ENCODE data around the gene MFAP5. TPM values are rescaled to one million over a fixed set of nuclear protein-coding genes. Genes with fewer than 3 reads are reported as not detected.
"Not testable (repeated sequence)": the region's sequence is repeated elsewhere in the genome, so short reads cannot be mapped to it uniquely, and the experiment has no call there.

The MFAP5 gene
- polyA plus RNA-seq, 1 donor from 2014 or later, result not detected

DNA sequence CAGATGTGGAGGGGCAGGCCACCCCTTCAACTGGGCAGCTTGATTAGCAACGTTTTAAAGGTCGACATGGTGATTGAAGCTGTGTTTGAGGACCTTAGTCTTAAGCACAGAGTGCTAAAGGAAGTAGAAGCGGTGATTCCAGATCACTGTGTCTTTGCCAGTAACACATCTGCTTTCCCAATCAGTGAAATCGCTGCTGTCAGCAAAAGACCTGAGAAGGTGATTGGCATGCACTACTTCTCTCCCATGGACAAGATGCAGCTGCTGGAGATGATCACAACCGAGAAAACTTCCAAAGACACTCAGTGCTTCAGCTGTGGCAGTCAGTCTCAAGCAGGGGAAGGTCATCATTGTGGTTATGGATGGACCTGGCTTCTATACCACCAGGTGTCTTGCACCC lies 26.0 kb downstream of the MFAP5 start:
- no peaks in the 10 kb centered on the region for H3K79me2 ChIP-seq (replicated peaks; ENCODE audit: insufficient read depth, low read length)
- no peaks in the 10 kb centered on the region for H3F3A ChIP-seq (ENCODE audit: insufficient read depth, low read length, poor library complexity, severe bottlenecking)
- H3K27me3 ChIP-seq (ENCODE audit: insufficient read depth, low read depth, low read length), result no peaks in the 10 kb centered on the region
- H3K9me2 ChIP-seq (ENCODE audit: insufficient read depth, low read length), result no peaks in the 10 kb centered on the region
- no peak overlapping the region for H3K9ac ChIP-seq (ENCODE audit: low read length)
- no peaks in the 10 kb centered on the region for H3K36me3 ChIP-seq (ENCODE audit: insufficient read depth, low read length)
- H3K4me2 ChIP-seq (ENCODE audit: low read length), result no peak overlapping the region
- no peaks in the 10 kb centered on the region for H4K20me1 ChIP-seq (ENCODE audit: insufficient read depth)
- H3K27ac ChIP-seq (ENCODE audit: low read length), result no peak overlapping the region
- no peak overlapping the region for H3K4me3 ChIP-seq (ENCODE audit: low read length)
- TF ChIP-seq MXI1 (conservative IDR thresholded peaks at IDR 0.05; ENCODE audit: poor library complexity, severe bottlenecking), result no peak
- TF ChIP-seq EZH2 (IDR thresholded peaks at IDR 0.05; ENCODE audit: borderline replicate concordance, insufficient read depth, low read length, poor library complexity, severe bottlenecking), result no peak
- H3K9me3 ChIP-seq (ENCODE audit: low read length), result no peaks in the 10 kb centered on the region
- H2AFZ ChIP-seq (ENCODE audit: low read depth, low read length), result no peak overlapping the region

DNA sequence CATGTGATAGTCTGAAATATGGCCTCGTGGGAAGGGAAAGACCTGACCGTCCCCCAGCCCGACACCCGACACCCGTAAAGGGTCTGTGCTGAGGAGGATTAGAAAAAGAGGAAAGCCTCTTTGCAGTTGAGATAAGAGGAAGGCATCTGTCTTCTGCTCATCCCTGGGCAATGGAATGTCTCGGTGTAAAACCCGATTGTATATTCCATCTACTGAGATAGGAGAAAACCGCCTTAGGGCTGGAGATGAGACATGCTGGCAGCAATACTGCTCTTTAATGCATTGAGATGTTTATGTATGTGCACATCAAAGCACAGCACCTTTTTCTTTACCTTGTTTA lies 26.6 kb downstream of the MFAP5 start:
- H3K4me3 ChIP-seq (ENCODE audit: low read length); H3F3A ChIP-seq (ENCODE audit: insufficient read depth, low read length, poor library complexity, severe bottlenecking); H2AFZ ChIP-seq (ENCODE audit: low read depth, low read length); H3K9me2 ChIP-seq (ENCODE audit: insufficient read depth, low read length); H3K27me3 ChIP-seq (ENCODE audit: insufficient read depth, low read depth, low read length); H4K20me1 ChIP-seq (ENCODE audit: insufficient read depth); H3K27ac ChIP-seq (ENCODE audit: low read length); H3K9me3 ChIP-seq (ENCODE audit: low read length); H3K36me3 ChIP-seq (ENCODE audit: insufficient read depth, low read length); H3K4me2 ChIP-seq (ENCODE audit: low read length); H3K9ac ChIP-seq (ENCODE audit: low read length); H3K79me2 ChIP-seq (replicated peaks; ENCODE audit: insufficient read depth, low read length): not testable (repeated sequence)

DNA sequence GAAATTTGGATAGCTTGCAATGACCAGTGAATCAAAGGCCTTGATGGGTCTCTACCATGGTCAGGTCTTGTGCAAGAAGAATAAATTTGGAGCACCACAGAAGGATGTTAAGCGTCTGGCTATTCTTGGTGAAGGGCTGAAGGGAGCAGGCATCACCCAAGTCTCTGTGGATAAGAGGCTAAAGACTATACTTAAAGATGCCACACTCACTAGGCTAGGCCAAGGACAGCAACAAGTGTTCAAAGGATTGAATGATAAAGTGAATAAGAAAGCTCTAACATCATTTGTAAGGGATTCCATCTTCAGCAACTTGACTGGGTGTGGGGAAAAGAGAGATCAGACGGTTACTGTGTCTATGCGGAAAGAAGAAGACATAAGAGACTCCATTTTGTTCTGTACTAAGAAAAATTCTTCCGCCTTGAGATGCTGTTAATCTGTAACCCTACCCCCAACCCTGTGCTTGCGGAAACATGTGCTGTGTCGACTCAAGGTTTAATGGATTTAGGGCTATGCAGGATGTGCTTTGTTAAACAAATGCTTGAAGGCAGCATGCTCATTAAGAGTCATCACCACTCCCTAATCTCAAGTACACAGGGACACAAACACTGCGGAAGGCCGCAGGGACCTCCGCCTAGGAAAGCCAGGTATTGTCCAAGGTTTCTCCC lies 27.2 kb downstream of the MFAP5 start:
- not testable (repeated sequence) for H3K4me3 ChIP-seq (ENCODE audit: low read length); H3F3A ChIP-seq (ENCODE audit: insufficient read depth, low read length, poor library complexity, severe bottlenecking); H3K27ac ChIP-seq (ENCODE audit: low read length); H3K27me3 ChIP-seq (ENCODE audit: insufficient read depth, low read depth, low read length); H2AFZ ChIP-seq (ENCODE audit: low read depth, low read length); H3K79me2 ChIP-seq (replicated peaks; ENCODE audit: insufficient read depth, low read length); H3K4me2 ChIP-seq (ENCODE audit: low read length); H4K20me1 ChIP-seq (ENCODE audit: insufficient read depth); H3K9ac ChIP-seq (ENCODE audit: low read length); H3K9me3 ChIP-seq (ENCODE audit: low read length); H3K9me2 ChIP-seq (ENCODE audit: insufficient read depth, low read length); H3K36me3 ChIP-seq (ENCODE audit: insufficient read depth, low read length)

DNA sequence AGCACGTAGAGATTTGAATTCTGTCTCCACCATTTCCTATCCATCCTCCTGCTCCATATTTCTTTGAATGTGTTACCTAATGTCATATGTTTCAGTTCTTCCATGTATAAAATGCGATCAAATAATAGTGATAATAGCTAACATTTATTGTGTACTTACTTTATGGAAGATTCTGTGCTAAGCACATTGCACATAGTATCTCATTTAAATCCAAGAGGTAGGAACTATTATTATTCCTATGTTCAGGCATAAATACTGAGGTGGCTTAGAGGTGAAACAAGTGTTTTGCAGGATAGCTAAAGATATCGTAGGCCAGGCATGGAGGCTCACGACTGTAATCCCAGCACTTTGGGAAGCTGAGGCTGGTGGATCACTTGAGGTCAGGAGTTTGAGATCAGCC lies 32.5 kb downstream of the MFAP5 start:
- H3F3A ChIP-seq (ENCODE audit: insufficient read depth, low read length, poor library complexity, severe bottlenecking), result no peaks in the 10 kb centered on the region
- no peak overlapping the region for H3K9ac ChIP-seq (ENCODE audit: low read length)
- no peaks in the 10 kb centered on the region for H3K9me2 ChIP-seq (ENCODE audit: insufficient read depth, low read length)
- H3K4me3 ChIP-seq (ENCODE audit: low read length), result no peak overlapping the region
- H3K79me2 ChIP-seq (replicated peaks; ENCODE audit: insufficient read depth, low read length), result no peaks in the 10 kb centered on the region
- H3K4me2 ChIP-seq (ENCODE audit: low read length), result no peak overlapping the region
- H3K27ac ChIP-seq (ENCODE audit: low read length), result no peak overlapping the region
- TF ChIP-seq, protein P1, sequence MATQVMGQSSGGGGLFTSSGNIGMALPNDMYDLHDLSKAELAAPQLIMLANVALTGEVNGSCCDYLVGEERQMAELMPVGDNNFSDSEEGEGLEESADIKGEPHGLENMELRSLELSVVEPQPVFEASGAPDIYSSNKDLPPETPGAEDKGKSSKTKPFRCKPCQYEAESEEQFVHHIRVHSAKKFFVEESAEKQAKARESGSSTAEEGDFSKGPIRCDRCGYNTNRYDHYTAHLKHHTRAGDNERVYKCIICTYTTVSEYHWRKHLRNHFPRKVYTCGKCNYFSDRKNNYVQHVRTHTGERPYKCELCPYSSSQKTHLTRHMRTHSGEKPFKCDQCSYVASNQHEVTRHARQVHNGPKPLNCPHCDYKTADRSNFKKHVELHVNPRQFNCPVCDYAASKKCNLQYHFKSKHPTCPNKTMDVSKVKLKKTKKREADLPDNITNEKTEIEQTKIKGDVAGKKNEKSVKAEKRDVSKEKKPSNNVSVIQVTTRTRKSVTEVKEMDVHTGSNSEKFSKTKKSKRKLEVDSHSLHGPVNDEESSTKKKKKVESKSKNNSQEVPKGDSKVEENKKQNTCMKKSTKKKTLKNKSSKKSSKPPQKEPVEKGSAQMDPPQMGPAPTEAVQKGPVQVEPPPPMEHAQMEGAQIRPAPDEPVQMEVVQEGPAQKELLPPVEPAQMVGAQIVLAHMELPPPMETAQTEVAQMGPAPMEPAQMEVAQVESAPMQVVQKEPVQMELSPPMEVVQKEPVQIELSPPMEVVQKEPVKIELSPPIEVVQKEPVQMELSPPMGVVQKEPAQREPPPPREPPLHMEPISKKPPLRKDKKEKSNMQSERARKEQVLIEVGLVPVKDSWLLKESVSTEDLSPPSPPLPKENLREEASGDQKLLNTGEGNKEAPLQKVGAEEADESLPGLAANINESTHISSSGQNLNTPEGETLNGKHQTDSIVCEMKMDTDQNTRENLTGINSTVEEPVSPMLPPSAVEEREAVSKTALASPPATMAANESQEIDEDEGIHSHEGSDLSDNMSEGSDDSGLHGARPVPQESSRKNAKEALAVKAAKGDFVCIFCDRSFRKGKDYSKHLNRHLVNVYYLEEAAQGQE (IDR thresholded peaks at IDR 0.05; ENCODE audit: borderline replicate concordance), result no peak
- TF ChIP-seq SMC3 (conservative IDR thresholded peaks at IDR 0.05; ENCODE audit: poor library complexity) (no peak), MXI1 (conservative IDR thresholded peaks at IDR 0.05; ENCODE audit: poor library complexity, severe bottlenecking) (no peak), EZH2 (IDR thresholded peaks at IDR 0.05; ENCODE audit: borderline replicate concordance, insufficient read depth, low read length, poor library complexity, severe bottlenecking) (no peak), POLR2AphosphoS5 (IDR thresholded peaks at IDR 0.05) (no peak), RAD21 (conservative IDR thresholded peaks at IDR 0.05) (no peak), EP300 (conservative IDR thresholded peaks at IDR 0.05; ENCODE audit: poor library complexity, severe bottlenecking) (no peak), TAF1 (IDR thresholded peaks at IDR 0.05; ENCODE audit: low read depth) (no peak)
- TF ChIP-seq, protein P2, sequence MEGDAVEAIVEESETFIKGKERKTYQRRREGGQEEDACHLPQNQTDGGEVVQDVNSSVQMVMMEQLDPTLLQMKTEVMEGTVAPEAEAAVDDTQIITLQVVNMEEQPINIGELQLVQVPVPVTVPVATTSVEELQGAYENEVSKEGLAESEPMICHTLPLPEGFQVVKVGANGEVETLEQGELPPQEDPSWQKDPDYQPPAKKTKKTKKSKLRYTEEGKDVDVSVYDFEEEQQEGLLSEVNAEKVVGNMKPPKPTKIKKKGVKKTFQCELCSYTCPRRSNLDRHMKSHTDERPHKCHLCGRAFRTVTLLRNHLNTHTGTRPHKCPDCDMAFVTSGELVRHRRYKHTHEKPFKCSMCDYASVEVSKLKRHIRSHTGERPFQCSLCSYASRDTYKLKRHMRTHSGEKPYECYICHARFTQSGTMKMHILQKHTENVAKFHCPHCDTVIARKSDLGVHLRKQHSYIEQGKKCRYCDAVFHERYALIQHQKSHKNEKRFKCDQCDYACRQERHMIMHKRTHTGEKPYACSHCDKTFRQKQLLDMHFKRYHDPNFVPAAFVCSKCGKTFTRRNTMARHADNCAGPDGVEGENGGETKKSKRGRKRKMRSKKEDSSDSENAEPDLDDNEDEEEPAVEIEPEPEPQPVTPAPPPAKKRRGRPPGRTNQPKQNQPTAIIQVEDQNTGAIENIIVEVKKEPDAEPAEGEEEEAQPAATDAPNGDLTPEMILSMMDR (IDR thresholded peaks at IDR 0.05; ENCODE audit: poor library complexity, severe bottlenecking), result no peak
- no peaks in the 10 kb centered on the region for H3K36me3 ChIP-seq (ENCODE audit: insufficient read depth, low read length)
- no peaks in the 10 kb centered on the region for H4K20me1 ChIP-seq (ENCODE audit: insufficient read depth)
- no peaks in the 10 kb centered on the region for H3K9me3 ChIP-seq (ENCODE audit: low read length)
- H3K27me3 ChIP-seq (ENCODE audit: insufficient read depth, low read depth, low read length), result no peaks in the 10 kb centered on the region
- H2AFZ ChIP-seq (ENCODE audit: low read depth, low read length), result no peak overlapping the region

Measured in neural cell (in vitro differentiated cells).